ENCODE results near the gene TAF11L12.
"Not testable (repeated sequence)": the region's sequence is repeated elsewhere in the genome, so short reads cannot be mapped to it uniquely, and the experiment has no call there.

TAF11L12 gene

GRCh38 chr5:17610092-17610491, at the start of gene TAF11L12:
TAF11L12 (plus strand) TSS chr5:17610392.
- not testable (repeated sequence) for DNase-seq

GRCh38 chr5:17585658-17586057, 24.5 kb upstream of the TAF11L12 start, which contains the start of gene TAF11L7:
TAF11L7 (minus strand) TSS chr5:17585758.
- not testable (repeated sequence) for DNase-seq

GRCh38 chr5:17590860-17591259, 19.3 kb upstream of the TAF11L12 start, which contains the start of gene TAF11L8:
TAF11L8 (minus strand) TSS chr5:17590960.
- not testable (repeated sequence) for DNase-seq

DNA sequence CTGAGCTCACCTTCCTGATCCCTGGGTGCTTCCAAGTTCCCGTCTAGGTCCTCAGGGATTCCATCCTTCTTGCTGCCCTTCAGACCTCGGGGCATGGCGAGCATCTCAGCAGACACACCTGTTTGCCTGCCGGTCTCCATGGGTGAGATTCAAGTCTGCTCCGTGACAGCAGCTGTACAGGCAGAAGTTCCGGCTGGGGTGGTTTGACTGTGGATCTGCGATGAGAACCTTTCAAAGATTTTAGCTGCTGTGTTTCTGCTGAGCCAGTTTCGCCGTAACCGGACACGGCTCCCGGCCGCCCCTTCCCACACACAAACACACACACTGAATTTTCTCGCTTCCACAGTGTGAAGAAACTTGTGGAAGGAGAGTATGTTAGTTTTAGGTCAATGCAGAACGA, 15.9 kb upstream of the TAF11L12 start, which contains the start of gene TAF11L9:
TAF11L9 (minus strand) TSS at position 140 of the 400 bp plus-strand sequence.
- not testable (repeated sequence) for DNase-seq

- DNase-seq = not testable (repeated sequence)
Measured at GRCh38 chr5:17597728-17598127, 12.5 kb upstream of the TAF11L12 start, which contains the start of gene TAF11L10. TAF11L10 (minus strand) TSS chr5:17597828.

DNA sequence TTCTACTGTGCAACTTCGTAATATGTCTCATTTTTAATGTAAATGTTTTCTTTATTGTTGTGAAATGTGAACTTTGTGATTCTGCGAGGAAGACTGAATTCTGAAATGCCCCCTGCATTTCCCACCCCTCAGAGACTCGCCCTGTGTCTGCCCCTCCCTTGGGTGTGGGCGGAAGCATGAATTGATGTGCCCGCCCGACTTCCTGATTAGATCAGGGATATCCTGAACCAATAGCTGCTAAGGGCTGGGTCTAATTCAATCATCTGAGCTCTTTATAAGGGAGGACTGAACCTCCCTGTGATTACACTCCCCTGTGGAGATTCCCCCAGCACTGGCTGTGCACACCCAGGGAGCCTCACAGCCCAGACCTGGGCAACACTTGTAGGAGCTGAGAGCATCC, 6.3 kb upstream of the TAF11L12 start, which contains the start of gene TAF11L11:
TAF11L11 (plus strand) TSS at position 304 of the 400 bp plus-strand sequence.
- not testable (repeated sequence) for DNase-seq

GRCh38 chr5:17604951-17605350, 5.2 kb upstream of the TAF11L12 start:
- DNase-seq = no peak

GRCh38 chr5:17607461-17607860, 2.7 kb upstream of the TAF11L12 start:
- DNase-seq = not testable (repeated sequence)

DNA sequence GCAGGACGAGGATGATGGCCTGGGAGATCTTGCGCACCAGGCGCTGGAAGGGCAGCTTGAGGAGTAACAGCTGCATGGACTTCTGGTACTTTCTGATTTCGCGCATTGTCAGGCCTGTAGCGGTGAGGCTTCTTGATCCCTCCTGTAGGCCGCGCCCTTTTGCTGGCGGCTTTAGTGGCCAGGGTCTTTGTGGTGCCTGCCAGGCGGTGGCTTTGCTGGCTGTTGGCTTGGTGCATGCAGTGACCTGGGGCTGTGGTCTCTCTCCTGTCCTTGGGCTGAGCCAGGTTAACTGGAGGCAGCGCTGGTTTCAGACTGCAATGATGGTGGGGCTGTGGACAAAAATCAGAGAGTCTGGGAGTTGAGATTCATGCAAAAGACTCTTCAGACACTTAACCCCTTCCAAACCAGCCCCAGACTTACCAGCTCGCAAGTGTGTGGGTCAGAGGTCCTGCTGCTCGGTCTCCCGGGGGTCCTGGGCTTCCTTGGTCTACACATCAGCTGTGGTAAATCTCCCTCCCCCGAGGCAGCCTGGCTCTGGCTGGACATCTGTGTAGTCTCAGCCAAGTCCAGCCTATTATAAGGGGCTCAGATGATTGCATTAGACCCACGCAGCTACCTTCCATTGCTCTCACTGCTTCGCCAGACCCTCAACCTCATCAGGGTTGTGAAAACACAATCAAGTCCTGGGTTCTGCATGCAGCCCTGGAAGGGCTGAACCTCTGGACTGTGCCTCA, 4.8 kb downstream of the TAF11L12 start:
- no peak for DNase-seq

GRCh38 chr5:17619354-17619753, 9.2 kb downstream of the TAF11L12 start:
- no peak for DNase-seq

DNA sequence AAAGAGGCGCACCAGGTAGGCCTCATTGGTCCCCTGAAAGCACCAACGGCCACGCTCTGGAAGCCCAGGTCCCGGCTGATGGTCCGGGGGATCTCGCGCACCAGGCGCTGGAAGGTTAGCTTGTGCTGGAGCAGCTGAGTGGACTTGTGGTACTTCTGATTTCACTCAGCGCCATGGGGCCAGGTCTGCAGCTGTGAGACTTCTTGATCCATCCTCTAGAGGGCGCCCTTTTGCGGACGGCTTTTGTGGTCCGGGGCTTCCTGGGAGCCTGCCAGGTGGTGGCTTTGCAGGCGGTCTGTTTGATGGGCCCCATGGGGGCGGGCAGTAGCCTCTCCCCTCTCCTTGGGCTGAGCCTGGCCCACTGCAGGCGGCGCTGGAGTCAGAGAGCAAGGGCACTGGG, 10.4 kb downstream of the TAF11L12 start:
- no peak for DNase-seq

DNA sequence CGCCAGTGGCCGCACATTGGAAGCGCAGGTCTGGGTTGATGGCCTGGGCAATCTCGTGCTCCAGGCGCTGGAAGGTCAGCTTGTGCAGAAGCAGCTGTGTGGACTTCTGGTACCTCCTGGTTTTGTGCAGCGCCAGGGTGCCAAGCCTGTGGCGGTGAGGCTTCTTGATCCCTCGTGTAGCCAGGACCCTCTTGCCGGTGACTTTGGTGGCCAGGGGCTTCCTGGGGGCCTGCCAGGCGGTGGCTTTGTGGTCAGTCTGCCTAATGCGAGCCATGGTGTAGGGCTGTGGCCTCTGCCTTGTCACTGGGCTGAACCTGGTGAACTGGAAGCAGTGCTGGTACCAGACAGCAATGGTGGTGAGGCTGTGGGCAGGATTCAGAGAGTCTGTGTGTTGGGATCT, 15.5 kb downstream of the TAF11L12 start:
- no peak for DNase-seq

DNA sequence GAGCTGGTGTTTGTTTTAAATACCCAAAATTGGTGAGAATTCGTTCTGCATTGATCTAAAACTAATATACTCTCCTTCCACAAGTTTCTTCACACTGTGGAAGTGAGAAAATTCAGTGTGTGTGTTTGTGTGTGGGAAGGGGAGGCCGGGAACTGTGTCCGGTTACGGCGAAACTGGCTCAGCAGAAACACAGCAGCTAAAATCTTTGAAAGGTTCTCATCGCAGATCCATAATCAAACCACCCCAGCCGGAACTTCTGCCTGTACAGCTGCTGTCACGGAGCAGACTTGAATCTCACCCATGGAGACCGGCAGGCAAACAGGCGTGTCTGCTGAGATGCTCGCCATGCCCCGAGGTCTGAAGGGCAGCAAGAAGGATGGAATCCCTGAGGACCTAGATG, 21.6 kb downstream of the TAF11L12 start, which contains the start of gene TAF11L13:
TAF11L13 (plus strand) TSS at position 301 of the 400 bp plus-strand sequence.
- not testable (repeated sequence) for DNase-seq

- DNase-seq = no peak
Measured at GRCh38 chr5:17634160-17634559, 24.0 kb downstream of the TAF11L12 start, which contains the start of gene TAF11L14. TAF11L14 (plus strand) TSS chr5:17634460.

DNA sequence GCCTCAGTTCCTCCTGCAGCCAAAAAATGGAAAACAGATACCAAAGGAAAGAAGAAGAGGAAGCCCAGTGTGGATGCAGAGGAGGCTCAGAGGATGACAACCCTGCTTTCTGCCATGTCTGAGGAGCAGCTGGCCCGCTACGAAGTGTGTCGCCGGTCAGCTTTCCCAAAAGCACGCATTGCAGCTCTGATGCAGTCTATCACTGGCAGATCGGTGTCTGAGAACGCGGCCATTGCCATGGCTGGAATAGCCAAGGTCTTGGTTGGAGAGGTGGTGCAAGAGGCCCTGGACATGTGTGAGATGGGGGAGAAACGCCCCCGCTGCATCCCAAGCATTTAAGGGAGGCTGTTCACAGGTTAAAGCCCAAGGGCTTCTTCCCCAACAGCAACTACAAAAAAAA, 39.0 kb downstream of the TAF11L12 start:
- DNase-seq = not testable (repeated sequence)

DNA sequence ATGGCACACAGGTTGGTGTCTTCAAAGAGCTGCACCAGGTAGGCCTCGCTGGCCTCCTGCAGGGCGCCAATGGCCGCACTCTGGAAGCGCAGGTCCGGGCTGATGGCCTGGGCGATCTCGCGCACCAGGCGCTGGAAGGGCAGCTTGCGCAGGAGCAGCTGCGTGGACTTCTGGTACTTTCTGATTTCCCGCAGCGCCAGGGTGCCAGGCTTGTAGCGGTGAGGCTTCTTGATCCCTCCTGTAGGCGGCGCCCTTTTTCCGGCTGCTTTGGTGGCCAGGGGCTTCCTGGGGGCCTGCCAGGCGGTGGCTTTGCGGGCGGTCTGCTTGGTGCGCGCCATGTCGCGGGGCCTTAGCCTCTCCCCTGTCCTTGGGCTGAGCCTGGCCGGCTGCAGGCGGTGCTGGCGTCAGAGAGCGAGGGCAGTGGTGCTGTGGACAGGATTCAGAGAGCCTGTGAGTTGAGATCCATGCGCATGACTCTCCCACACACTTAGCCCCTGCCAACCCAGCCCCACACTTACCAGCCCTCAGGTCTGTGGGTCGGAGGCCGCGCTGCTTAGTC, 45.1 kb downstream of the TAF11L12 start:
- not testable (repeated sequence) for DNase-seq

DNA sequence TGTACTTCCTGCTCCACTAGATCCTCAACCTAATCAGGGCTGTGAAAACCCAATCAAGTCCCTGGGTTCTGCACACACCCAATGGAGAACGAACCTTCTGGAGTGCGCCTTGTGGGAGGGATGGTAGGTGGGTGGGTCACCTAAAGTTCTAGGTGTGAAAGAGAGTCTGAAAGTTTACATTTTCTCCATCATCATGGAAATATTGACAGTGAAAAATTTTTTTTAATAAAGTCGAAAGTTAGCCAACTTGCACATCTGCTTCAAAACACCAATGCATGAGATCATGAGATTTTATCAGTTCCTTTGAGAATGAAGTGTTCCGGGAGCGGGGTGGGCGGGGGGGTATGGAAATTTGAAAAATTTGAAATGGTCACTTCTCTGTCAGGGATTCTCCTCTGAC, 45.7 kb downstream of the TAF11L12 start:
- no peak for DNase-seq
